HepG2 (cell line): ENCODE results near the gene LRBA.

Experiments used
- KDM4B ChIP-seq: sonication (generic); formaldehyde crosslinking; IDR thresholded peaks from 2 replicates; pipeline ENCODE4 v1.4.0; 2020; ENCODE audit warnings: missing genetic modification reagents
- MXI1 ChIP-seq: IDR thresholded peaks from 3 replicates; pipeline ENCODE4 v1.6.1; 2012; ENCODE audit warnings: low read depth, low read length, inconsistent platforms, borderline replicate concordance
- POLR2AphosphoS5 ChIP-seq: IDR thresholded peaks from 2 replicates; pipeline ENCODE4 v1.6.1; 2012; ENCODE audit warnings: low read depth, low read length
- ZNF510 ChIP-seq: sonication (generic); formaldehyde crosslinking; IDR thresholded peaks from 2 replicates; pipeline ENCODE4 v1.4.0; 2020; ENCODE audit warnings: low read depth, mild to moderate bottlenecking, missing genetic modification reagents

DNA sequence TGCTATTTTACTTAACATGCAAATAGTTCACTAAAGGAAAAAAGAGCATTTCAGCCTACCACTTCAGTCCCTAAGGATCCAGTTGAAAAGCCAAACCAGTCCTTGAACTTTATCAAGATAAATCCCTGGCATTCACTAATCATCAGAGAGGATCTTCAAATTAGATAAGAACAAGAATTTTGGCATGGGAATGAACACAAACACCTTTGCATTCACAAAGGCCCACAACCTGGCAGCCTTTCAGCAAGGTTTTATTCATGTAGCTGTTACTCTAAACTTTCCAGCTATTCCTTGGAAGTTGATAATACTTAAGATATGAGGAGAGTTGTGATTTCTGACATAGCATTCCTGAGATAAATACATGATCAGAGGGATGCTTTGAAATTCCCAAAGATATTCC, 193.4 kb downstream of the LRBA start:
- no peak for TF ChIP-seq POLR2AphosphoS5
- no peak for TF ChIP-seq KDM4B (CRISPR knock-in tag)
- no peak for TF ChIP-seq MXI1
- TF ChIP-seq ZNF510 (CRISPR knock-in tag): no peak
